Pulmonary artery endothelial cell (primary cell): Measurements from ENCODE around the gene PPP1R13B. TPM values are rescaled to one million over a fixed set of nuclear protein-coding genes. Genes with fewer than 3 reads are reported as not detected.
"Not testable (repeated sequence)": the region's sequence is repeated elsewhere in the genome, so short reads cannot be mapped to it uniquely, and the experiment has no call there.

Experiments
- DNase-seq: peaks from one replicate; pipeline ENCODE4 v3.0.0-alpha.2; 2011; ENCODE audit warnings: low read depth, low spot score
- total RNA-seq: library from RNA; depleted of rRNA; stranded (reverse); fragments of >200 nt; gene quantifications from 2 replicates; pipeline ENCODE4 v1.2.3, GENCODE V29; 2014

Gene PPP1R13B
- total RNA-seq, 1 donor from 2014 or later = 7.5 TPM

DNA sequence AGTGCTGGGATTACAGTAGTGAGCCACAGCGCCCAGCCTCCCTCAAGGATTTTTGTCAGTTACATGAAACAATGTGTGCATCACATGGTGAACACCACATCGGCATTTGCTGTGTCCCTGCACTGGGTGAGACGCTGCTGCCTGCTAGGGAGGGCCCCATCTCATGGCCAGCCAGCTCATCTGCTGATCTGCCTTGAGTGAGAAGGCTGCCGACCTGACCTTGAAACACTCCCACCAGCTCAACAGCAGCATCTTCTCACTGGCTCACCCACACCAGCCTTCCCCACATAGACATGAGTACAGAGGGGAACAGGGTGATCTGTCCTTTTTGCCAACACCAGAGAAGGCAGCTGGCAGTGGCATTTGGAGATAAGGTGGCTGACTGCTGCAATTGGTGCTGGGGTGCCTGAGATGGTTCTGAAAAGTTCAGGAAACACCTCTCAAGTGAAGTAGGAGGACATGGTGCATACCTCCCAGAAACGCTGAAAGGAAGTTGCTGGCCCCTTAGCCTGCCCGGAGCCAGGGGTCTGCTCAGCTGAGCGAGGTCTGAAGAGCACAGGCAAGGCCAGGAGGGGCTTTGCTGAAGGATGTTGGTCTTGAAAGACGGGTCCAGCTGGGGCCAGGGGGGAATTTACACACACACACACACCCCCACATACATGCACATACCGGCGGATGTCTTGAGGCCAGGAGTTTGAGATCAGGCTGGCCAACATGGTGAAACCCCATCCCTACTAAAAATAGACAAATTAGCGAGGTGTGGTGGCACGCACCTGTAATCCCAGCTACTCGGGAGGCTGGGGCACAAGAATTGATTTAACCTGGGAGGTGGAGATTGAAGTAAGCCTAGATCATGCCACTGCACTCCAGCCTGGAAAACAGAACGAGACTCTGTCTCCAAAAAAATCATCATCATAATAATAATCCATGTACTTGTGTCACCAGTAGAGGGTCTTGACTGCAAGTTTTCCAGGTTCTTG is 14.3 kb upstream of the PPP1R13B start:
- no peak for DNase-seq

DNA sequence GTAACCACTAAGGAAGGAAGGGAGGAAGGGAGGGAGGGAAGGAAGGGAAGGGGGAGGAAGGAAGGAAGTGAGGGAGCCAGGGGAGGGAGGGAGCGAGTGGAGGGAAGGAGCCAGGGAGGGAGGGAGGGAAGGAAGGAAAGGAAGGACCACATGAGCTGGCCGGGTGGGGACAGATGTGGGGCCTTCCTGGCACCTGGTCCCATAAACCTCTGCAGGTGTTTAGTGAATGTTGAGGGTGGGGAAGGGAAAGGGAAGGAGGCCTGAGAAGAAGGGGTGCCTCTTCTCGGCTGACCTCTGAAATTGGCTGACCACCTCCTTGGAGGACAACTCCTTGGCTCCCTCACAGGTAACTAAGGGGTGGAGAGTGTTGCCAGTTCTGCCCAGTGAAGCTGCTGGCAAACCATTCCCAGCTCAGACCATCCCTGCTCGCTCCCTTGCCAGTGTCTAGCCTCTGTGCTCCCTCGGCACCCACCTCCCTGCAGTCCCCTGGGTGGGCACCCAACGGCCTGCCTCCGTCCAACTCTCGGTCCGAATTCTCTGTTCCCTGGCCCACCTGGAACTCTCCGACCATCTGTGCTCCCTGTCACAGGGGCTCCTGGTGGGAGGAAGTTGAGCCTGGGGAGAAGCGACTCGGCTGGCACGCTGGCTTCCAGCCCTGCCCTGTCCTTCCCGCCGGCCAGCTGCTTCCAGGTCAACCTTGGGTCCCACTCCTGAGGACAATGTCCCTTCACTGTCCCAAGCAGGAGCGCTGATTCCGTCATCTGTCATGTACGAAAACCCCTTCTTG is 12.2 kb upstream of the PPP1R13B start:
- DNase-seq = no peak

DNA sequence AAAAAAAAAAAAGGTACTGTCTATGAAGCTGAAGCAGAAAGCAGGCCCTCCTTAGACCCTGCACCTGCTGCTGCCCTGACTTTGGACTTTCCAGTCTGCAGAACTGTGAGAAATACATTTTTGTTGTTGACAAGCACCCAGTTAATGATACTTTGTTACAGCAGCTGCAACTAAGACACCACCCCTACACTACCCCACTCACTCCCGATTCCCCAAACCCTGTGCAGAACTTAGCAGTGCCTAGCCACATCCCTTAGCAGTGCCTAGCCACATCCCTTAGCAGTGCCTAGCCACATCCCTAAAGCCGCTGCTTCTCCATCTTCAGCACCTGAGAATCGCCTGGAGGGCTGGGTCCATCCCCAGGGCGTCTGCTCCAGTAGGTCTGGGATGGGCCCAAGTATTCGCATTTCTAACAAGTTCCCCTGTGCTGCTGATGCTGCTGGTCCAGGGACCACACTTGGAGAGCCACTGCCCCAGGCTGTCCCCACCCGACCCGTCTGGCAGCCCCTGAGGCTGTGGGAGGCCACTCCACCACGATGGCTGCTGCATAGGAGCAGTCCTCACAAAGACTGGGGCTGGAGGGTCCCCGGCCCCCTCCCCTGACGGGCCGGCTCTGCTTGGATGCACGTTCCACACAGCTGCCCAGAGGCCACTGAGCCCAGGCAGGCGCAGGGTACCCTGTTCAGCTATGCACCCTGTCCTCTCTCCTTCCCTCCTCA is 10.8 kb upstream of the PPP1R13B start:
- DNase-seq = no peak

DNA sequence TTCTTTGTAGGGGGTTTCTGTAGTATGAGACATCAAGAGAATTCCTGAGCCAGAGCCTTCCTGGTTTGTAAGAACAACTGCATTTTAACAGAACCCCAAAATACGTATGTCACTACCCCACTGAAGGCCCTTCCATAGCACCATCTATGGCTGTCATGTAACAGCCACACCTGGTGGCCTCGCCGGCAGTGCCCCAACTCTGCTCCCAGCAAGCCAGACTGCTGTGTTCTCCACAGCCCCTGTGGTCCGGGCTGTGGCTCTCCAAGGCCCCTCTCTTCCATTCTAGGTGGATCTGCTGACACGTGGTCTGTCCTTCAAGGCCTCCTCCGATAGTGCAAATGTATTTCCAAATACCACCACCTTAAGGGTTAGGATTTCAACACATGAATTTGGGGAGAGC is 9.9 kb upstream of the PPP1R13B start:
- DNase-seq = no peak

DNA sequence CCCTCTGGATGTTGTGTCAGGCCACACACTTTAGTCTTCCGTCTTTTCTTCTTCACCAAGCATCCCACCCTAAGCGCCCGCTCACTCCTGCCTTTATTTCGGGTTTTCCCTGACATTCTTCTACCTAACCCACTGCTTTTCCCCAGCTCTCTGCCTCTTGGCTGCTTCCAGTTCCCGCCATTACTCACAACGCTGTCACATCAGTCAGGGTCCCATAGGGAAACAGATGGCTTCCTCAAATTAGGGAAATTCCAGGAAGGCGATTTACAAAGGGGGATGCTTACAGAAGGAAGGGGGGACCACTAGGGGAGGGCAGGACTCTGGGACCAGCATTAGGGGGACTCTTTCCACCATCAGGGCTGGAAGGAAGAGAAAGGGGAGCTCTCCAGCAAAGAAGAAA is 9.2 kb upstream of the PPP1R13B start:
- no peak for DNase-seq

DNA sequence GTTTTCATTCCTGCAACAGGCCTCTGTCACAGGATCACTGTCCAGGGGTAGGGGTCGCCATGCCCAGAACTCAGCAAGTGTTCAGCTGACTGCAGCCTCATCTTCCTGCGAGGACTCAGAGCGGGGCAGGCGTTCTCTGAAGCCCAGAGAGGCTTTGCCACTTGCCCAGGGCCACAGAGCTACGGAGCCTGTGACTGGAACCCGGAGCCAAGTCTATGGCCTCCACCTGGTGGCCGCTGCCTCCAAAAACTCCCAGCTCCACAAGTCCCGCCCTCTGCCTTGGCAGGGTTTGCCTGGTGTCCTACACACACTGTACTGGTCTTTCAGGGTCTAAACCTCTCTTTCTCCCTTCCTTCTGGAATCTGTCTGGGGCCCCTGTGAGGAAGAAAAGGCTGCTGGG is 8.7 kb upstream of the PPP1R13B start:
- DNase-seq = no peak

DNA sequence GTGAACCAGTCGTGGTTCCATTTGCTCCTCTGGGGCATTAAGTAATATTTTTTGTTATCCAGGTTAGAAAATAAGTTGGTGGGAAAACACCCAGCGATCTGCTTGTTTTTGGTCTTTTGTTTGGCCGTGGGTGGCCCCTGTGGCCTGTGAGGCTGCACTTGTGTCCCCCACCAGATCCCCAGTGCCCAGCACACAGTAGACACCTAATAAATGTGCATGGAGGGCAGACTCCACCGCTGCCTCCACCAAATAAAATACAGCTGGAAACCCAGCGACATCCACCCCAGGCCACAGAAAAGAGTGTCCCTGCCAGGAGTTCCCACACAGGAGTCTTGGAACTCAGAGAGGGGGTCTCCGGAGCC is 8.3 kb upstream of the PPP1R13B start:
- no peak for DNase-seq

DNA sequence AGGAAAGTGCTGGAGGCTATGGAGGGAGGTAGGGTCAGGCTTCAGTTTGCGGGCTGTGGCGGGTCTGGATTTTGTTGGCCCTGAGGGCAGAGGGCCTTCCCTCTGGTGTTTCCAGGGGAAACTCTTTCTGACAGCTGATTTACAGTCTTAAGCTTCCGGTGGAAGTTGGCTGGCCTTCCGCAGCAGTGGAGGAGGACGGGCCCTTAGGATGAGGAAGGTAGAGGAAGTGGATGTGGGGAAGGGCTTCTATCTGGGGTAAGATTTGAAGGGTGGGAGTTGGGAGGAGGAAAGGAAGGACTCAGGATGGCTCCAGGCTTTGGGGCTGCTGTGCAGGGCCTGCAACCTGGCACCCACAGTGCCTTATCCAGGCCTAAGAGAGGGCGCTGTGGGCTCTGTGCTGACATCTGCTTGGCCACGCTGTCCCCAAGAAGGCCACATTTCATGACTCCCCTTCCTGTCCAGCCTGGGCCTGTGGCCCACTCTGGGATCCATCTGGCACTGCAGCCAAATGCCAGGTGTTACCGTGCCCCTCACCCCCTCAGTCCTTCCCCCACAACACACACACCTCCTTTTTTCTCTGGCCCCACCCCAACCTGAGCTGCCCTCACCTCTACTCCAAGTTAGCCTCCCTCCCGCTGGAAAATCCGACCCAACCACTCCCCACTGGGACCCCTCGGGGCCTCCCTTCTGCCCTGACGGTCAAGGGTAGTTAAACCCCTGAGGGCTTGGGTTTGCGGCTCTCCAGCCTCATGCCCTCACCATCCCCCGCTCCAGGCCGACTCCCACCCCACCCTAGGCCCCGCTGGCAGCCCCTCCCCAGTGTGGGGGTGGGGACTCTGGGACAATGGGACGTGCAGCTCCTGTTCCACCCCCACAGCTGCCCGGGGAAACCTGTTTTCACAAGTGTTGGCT is 7.7 kb upstream of the PPP1R13B start:
- no peak for DNase-seq

DNA sequence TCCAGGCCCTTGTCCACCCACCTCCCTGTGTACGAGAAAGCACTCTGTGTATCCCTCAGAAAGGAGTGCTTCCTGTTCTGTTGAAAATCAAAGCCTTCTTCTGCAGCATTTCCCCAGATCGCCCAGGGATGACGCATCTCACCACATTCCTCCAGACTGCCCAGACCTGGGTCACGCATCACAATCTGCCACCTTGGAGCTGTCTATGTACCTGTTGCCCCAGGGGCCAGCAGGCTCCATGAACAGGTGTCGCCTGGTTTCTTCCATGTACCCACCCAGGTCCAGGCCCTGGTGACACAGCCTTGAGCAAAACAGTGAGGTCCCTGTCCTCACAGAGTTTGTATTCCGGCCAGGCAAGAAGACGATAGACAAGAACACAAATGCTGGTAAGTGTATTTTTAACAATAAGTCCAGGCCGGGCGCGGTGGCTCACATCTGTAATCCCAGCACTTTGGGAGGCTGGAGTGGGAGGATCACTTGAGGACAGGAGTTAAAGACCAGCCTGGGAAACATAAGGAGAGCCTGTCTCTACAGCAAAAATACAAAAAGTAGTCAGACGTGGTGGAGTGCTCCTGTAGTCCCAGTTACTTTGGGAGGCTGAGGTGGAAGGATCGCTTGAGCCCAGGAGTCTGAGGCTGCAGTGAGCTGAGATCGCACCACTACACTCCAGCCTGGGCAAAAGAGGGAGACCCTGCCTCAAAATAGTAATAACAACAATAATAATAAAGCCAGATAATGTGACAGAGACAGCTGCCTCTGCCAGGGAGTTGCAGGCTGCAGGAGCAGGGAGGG is 6.8 kb upstream of the PPP1R13B start:
- no peak for DNase-seq

DNA sequence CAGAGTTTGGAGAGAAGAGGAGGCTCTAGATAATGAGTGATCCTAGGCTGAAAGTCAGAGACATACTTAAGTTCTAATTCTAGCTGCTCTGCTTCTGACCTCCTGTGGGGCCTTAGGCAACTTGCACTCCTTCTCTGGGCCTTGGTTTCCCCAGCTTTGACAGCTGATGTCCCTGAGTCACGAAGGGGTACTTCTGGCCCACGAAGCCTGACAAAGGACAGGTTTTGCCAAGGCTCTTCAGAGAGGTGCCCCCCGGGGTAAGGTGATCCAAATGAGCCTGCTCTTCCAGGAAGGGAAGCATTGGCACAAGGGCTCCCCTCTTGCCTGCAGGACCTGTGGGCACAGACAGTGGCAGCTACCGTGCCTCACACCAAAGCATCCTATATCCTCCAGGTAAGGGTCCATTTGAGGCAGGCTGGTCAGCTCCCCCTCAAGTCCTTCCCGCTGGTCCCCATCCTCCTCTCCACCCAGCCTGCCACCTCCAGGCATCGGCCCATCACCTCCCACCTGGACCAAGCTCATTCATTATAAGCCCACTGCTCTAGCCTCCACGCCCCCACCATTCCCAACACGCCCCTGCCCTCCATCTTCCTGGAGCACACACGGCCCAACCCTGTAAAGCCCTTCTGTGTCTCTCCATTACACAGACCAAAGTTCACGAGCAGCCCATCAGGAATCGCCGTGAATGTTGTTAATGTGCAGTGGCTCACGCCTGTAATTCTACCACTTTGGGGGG is 1.9 kb upstream of the PPP1R13B start:
- no peak for DNase-seq

DNA sequence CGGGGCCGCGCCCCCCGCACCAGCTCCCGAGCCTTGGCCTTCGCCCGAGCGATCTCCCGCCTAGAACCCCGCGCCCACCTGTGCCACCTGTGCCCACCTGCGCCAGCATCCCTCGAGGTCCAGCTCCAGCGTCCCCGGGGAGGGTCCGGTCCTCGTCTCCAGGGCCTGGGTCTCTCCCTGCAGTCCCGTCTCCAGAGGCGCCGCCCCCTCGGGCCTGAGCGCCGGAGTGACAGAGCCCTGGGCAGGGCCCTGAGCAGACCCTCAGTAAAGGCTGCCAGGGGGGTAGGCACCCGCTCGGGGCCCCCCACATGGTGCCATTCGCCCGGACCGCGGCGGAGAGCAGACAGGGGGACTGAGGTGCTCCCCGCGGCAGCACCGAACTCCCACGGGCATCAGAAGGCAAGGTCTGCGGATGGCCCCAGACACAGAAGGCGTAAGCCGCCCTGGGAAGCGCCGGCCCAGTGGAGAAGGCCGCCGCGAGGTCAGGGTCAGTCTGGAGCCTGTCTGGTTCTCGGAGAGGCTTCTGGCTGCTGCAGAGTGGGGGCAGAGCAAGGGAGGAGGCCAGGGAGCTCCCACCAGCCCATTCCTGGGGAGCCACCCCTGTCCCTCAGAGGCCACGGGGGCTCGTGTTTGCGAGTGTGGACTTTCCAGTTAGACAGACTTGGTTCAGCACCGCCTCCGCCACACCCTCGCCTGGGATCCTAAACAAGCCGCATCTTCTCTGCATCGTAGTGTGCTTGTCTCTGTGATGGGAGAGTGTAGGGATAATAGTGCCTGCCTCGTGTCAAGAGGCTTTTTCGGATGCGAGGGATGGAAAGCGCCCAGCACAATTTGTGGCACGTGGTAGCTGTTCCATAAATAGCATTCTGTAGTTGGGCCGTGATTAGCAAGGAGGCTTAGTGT is 1.1 kb upstream of the PPP1R13B start:
- DNase-seq = no peak

DNA sequence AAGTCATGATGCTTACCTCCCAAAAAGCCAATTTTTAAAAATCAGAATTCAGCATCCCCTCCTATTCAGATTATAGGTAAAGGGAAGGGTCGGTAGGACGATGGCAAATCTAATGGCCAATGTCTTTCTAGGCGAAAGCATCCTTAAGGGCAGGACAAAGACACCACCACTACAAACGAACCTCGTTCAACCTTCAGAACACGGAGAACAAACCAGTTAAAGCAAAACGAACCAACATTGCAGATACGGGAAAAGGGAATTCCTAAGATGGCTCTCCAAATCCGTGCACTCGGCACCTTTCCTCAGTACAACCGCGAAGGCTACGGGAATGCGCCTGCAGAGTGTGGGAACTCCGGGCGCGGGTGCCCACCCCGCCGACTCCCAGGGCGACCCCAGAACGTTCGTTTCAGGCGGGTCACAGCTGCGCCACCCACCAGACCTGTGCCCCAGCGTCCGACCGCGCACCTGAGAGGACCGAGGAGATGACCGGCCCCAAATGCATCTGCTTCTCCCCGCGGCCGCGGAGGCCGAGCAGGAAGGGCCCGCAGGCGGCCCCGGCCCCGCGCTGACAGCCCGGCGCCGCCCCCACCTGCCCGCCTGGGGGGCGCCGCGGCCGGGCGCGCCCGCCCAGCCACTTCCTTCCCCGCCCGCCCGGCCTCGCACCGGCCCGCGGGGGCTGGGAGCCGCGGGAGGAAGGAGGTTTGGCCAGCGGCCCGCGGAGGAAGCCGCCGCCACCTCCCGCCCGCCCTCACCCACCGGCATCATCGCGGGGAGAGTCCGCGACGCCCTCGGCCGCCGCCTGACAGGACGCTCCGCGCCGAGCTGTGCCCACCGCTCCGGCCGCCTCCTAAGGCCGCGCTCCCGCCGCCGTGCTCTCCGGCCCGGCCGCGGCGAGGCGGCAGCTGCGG is 578 bp downstream of the PPP1R13B start:
- no peak for DNase-seq

DNA sequence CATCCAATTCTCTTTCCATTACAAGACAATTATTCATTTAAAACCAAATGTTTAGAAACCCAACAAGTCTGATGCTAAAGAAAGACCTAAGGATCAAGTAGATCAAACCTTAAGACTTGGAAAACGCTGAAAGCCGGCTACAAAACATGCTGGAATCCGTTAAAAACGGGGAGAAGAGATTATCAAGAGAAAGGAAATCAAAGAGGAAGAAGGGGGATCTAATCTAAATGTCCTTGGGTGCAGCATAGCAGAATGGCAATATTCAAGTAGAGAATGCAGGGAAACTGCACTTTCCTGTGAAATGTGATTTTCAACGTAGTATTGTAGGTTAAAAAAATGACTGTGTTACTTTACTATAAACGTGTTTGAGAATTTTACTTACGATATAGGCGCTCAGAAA is 1.3 kb downstream of the PPP1R13B start:
- no peak for DNase-seq

DNA sequence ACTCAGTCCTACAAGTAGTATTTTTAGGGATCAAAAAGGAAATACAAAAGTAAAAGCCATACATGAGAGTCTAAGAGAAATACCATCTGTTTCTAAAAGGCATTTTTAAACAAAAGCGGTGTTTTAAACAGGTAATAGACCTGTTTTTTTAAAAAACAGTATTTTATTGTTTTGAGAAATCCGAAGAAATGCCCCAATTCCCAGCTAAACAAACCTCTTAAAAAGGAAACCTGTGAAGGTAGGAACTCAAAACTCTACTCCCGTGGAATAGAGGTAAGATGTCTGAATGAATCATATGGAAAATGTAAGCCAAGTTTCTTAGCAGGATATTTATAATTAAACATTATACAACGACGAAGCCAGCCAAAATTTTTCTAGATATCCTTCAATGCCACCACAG is 2.0 kb downstream of the PPP1R13B start:
- no peak for DNase-seq

DNA sequence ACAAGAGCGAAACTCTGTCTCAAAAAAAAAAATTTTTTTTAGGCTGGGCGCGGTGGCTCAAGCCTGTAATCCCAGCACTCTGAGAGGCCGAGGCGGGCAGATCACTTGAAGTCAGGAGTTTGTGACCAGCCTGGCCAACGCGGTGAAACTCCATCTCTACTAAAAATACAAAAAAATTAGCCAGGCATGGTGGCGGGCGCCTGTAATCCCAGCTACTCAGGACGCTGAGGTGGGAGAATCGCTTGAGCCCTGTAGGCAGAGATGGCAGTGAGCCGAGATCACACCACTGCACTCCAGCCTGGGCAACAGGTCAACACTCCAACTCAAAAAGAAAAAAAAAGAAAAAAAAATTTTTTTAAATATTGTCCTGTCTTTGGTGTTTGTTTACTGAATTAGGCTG is 6.1 kb downstream of the PPP1R13B start:
- not testable (repeated sequence) for DNase-seq

DNA sequence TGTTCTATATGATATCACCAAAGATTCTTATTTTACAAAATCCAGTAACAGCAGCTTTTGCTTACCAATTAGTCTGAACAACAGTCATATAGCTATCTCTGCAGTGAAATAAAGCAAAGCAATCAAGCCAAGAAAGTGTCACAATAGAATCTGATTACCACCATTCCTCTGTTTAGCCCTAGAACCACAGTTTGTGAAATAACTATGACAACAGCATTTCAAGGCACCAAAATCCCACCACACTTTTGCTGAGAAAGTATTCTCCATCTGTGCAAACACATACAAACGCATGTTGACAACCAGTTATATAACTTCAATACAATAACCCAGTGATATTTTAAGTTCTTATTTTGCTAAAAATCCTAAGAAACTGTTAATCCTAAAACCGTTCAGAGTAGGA is 7.4 kb downstream of the PPP1R13B start:
- no peak for DNase-seq

DNA sequence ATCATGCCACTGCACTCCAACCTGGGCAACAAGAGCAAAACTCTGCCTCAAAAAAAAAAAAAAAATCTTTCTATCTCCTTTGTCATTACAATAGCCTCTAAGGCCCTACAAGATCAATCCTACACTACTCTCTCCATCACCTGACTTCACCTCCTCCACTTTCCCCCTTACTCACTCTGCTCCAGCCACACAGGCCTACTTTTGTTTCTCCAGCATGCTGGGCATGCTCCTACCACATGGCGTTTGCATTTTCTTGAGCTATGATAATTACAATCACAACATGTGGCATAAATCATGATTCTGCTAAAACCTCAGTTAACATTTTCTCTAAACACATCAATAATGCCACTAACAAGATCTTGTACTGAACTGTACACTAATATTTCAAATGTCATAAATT is 7.8 kb downstream of the PPP1R13B start:
- no peak for DNase-seq
